ENCODE results near the gene GREB1L.

- TF ChIP-seq CTCF (IDR thresholded peaks at IDR 0.05; ENCODE audit: extremely low read depth in 1 of 2, insufficient read depth in 1 of 2, low read depth in 1 of 2, low read length in 2 of 2) (no peak), POLR2A (IDR thresholded peaks at IDR 0.05; ENCODE audit: low read depth, low read length) (no peak), JUN (IDR thresholded peaks at IDR 0.05; ENCODE audit: borderline replicate concordance, insufficient read depth, insufficient read length, low read depth) (no peak), EZH2 (IDR thresholded peaks at IDR 0.05; ENCODE audit: borderline replicate concordance, low read depth, low read length, severe bottlenecking) (no peak), POLR2AphosphoS5 (IDR thresholded peaks at IDR 0.05; ENCODE audit: insufficient read depth, low read depth, low read length) (no peak)
Measured at GRCh38 chr18:21391074-21391673, 149.1 kb downstream of the GREB1L start.
